GM23338 (cell line): ENCODE data around the gene MDH1B. TPM values are rescaled to one million over a fixed set of nuclear protein-coding genes. Genes with fewer than 3 reads are reported as not detected.

Experiments used
- ATAC-seq: fragments of 200-7000 bp; cut with Tn5 transposase; 3 replicates; pipeline ENCODE4 v1.9.1; 2020
- DNase-seq: peaks from one replicate; pipeline ENCODE4 v3.0.0-alpha.2; 2015; ENCODE audit warnings: low spot score
- H2AFZ ChIP-seq: fragments of 200-600 bp; sonication (generic); 2 replicates; pipeline ENCODE4 v1.8.0; 2016; ENCODE audit warnings: antibody characterized with exemption, mild to moderate bottlenecking, moderate library complexity
- H3F3A ChIP-seq: fragments of 200-600 bp; sonication (generic); replicated peaks from 2 replicates; pipeline ENCODE4 v1.8.0; 2017; ENCODE audit warnings: antibody characterized with exemption, mixed run types, low read depth
- H3K27ac ChIP-seq: fragments of 200-600 bp; sonication (generic); 2 replicates; pipeline ENCODE4 v1.6.1; 2016; ENCODE audit warnings: low read depth
- H3K27me3 ChIP-seq: fragments of 200-600 bp; sonication (generic); 2 replicates; pipeline ENCODE4 v1.8.0; 2016; ENCODE audit warnings: mild to moderate bottlenecking, mixed run types, moderate library complexity; ENCODE audit not compliant: insufficient read depth
- H3K36me3 ChIP-seq: fragments of 200-600 bp; sonication (generic); 2 replicates; pipeline ENCODE4 v1.8.0; 2016; ENCODE audit warnings: mild to moderate bottlenecking; ENCODE audit not compliant: insufficient read depth
- H3K4me1 ChIP-seq: fragments of 200-600 bp; sonication (generic); 2 replicates; pipeline ENCODE4 v1.8.0; 2016; ENCODE audit warnings: mild to moderate bottlenecking, moderate library complexity; ENCODE audit not compliant: insufficient read depth
- H3K4me2 ChIP-seq: fragments of 200-600 bp; sonication (generic); 2 replicates; pipeline ENCODE4 v1.7.1; 2017; ENCODE audit warnings: mixed run types
- H3K4me3 ChIP-seq: fragments of 200-600 bp; sonication (generic); 2 replicates; pipeline ENCODE4 v1.6.1; 2016; ENCODE audit warnings: mixed run types
- H3K79me2 ChIP-seq: fragments of 200-600 bp; sonication (generic); replicated peaks from 2 replicates; pipeline ENCODE4 v1.8.0; 2017; ENCODE audit warnings: mild to moderate bottlenecking; ENCODE audit not compliant: insufficient read depth
- H3K9me2 ChIP-seq: fragments of 200-600 bp; sonication (generic); 2 replicates; pipeline ENCODE4 v1.8.0; 2017; ENCODE audit not compliant: insufficient read depth
- H4K20me1 ChIP-seq: fragments of 200-600 bp; sonication (generic); replicated peaks from 2 replicates; pipeline ENCODE4 v1.8.0; 2017; ENCODE audit warnings: mild to moderate bottlenecking; ENCODE audit not compliant: insufficient read depth
- H3K27ac Mint-ChIP-seq: 2 replicates; pipeline ENCODE4 v1.8.0; 2020; ENCODE audit warnings: inconsistent platforms, mild to moderate bottlenecking, moderate library complexity, mixed read lengths
- H3K27me3 Mint-ChIP-seq: 3 replicates; pipeline ENCODE4 v1.8.0; 2022; ENCODE audit warnings: low read depth, mild to moderate bottlenecking, moderate library complexity, mixed read lengths, inconsistent platforms; ENCODE audit not compliant: insufficient read depth, poor library complexity
- H3K36me3 Mint-ChIP-seq: 3 replicates; pipeline ENCODE4 v1.8.0; 2021; ENCODE audit warnings: low read depth, mild to moderate bottlenecking, inconsistent platforms, moderate library complexity, mixed read lengths
- H3K4me1 Mint-ChIP-seq: 3 replicates; pipeline ENCODE4 v1.8.0; 2020; ENCODE audit warnings: mild to moderate bottlenecking, inconsistent platforms, mixed read lengths
- H3K4me3 Mint-ChIP-seq: 3 replicates; pipeline ENCODE4 v1.8.0; 2021; ENCODE audit warnings: moderate library complexity, mild to moderate bottlenecking, inconsistent platforms, mixed read lengths
- H3K9me3 Mint-ChIP-seq: 3 replicates; pipeline ENCODE4 v1.8.0; 2020; ENCODE audit warnings: moderate library complexity, mild to moderate bottlenecking, inconsistent platforms, mixed read lengths
- CREB1 ChIP-seq: fragments of 250-450 bp; sonication (Bioruptor Pico); IDR thresholded peaks from 2 replicates; pipeline ENCODE4 v1.5.0; 2020; ENCODE audit warnings: low read depth, mild to moderate bottlenecking, moderate library complexity
- EZH2 ChIP-seq: fragments of 200-600 bp; sonication (generic); IDR thresholded peaks from one replicate; pipeline ENCODE4 v1.8.0; 2017; ENCODE audit warnings: antibody characterized with exemption, mild to moderate bottlenecking, low read depth; ENCODE audit not compliant: unreplicated experiment
- EZH2phosphoT487 ChIP-seq: fragments of 200-600 bp; sonication (generic); IDR thresholded peaks from one replicate; pipeline ENCODE4 v1.8.1; 2018; ENCODE audit warnings: antibody characterized with exemption; ENCODE audit not compliant: unreplicated experiment
- JUNB ChIP-seq: IDR thresholded peaks from one replicate; pipeline ENCODE4 v1.6.1; 2016; ENCODE audit warnings: antibody characterized with exemption; ENCODE audit not compliant: unreplicated experiment
- NANOG ChIP-seq: IDR thresholded peaks from 2 replicates; pipeline ENCODE4 v1.6.1; 2016; ENCODE audit warnings: antibody characterized with exemption, borderline replicate concordance
- ZNF114 ChIP-seq: fragments of 250-450 bp; sonication (Bioruptor Pico); IDR thresholded peaks from 2 replicates; pipeline ENCODE4 v1.5.0; 2020; ENCODE audit warnings: mild to moderate bottlenecking, moderate library complexity
- ZNF331 ChIP-seq: fragments of 250-450 bp; sonication (Bioruptor Pico); IDR thresholded peaks from 2 replicates; pipeline ENCODE4 v1.5.0; 2020; ENCODE audit warnings: low read depth, mild to moderate bottlenecking, moderate library complexity
- polyA plus RNA-seq: library from polyadenylated mRNA; unstranded; fragments of >200 nt; fragmentation: Nextera tagmentation; extraction: Ambion mirVana; gene quantifications from 2 replicates; pipeline ENCODE4 v1.2.1, GENCODE V29; 2016
- total RNA-seq: library from RNA; depleted of rRNA; stranded (reverse); fragments of >200 nt; shearing (Covaris generic); gene quantifications from 2 replicates; pipeline ENCODE4 v1.2.3, GENCODE V29; 2014
- TF ChIP-seq, protein P1 (sequence below), 2 experiments: fragments of 200-600 bp in 1 of 2; sonication (generic) in 1 of 2; conservative IDR thresholded peaks; 2 replicates each; pipeline versions ENCODE4 v1.5.1 to v1.6.1; 2016 to 2017; ENCODE audit warnings: antibody characterized with exemption in 2 of 2, low read depth in 2 of 2, mild to moderate bottlenecking in 2 of 2, moderate library complexity in 1 of 2
- TF ChIP-seq, protein P2 (sequence below): IDR thresholded peaks from 2 replicates; pipeline ENCODE4 v1.6.1; 2016; ENCODE audit warnings: antibody characterized with exemption
- TF ChIP-seq, protein P3 (sequence below): IDR thresholded peaks from one replicate; pipeline ENCODE4 v1.6.1; 2018; ENCODE audit warnings: antibody characterized with exemption; ENCODE audit not compliant: unreplicated experiment
- TF ChIP-seq, protein P4 (sequence below): fragments of 250-450 bp; sonication (Bioruptor Pico); IDR thresholded peaks from 2 replicates; pipeline ENCODE4 v1.5.0; 2020; ENCODE audit warnings: mild to moderate bottlenecking, moderate library complexity

MDH1B gene
- total and polyA plus RNA-seq, 2 experiments from 2014 or later, result 1.7 to 1.8 TPM

DNA sequence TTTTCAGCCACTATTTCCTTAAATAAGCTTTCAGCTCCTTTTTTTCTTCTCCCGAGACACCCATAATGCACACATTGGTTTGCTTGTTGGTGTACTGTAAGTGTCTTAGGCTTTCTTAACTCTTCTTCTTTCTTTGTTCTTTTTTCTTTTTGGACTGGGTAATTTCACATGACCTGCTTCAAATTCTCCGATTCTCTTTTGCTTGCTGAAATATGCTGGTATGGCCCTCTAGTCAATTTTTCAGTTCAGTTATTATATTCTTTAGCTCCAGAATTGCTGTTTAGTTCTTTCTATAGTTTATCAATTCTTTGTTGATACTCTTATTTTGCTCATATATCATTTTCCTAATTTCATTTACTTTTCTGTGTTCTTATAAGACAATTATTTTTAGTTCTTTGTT lies 15.5 kb upstream of the MDH1B start (continued):
- TF ChIP-seq, protein P1, sequence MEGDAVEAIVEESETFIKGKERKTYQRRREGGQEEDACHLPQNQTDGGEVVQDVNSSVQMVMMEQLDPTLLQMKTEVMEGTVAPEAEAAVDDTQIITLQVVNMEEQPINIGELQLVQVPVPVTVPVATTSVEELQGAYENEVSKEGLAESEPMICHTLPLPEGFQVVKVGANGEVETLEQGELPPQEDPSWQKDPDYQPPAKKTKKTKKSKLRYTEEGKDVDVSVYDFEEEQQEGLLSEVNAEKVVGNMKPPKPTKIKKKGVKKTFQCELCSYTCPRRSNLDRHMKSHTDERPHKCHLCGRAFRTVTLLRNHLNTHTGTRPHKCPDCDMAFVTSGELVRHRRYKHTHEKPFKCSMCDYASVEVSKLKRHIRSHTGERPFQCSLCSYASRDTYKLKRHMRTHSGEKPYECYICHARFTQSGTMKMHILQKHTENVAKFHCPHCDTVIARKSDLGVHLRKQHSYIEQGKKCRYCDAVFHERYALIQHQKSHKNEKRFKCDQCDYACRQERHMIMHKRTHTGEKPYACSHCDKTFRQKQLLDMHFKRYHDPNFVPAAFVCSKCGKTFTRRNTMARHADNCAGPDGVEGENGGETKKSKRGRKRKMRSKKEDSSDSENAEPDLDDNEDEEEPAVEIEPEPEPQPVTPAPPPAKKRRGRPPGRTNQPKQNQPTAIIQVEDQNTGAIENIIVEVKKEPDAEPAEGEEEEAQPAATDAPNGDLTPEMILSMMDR (conservative IDR thresholded peaks at IDR 0.05; ENCODE audit: low read depth in 2 of 2), result no peak
- TF ChIP-seq EZH2 (no peak), ZNF114 (CRISPR knock-in tag) (no peak), EZH2phosphoT487 (no peak), ZNF331 (CRISPR knock-in tag) (no peak)
- TF ChIP-seq, protein P2, sequence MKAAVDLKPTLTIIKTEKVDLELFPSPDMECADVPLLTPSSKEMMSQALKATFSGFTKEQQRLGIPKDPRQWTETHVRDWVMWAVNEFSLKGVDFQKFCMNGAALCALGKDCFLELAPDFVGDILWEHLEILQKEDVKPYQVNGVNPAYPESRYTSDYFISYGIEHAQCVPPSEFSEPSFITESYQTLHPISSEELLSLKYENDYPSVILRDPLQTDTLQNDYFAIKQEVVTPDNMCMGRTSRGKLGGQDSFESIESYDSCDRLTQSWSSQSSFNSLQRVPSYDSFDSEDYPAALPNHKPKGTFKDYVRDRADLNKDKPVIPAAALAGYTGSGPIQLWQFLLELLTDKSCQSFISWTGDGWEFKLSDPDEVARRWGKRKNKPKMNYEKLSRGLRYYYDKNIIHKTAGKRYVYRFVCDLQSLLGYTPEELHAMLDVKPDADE, result no peak

DNA sequence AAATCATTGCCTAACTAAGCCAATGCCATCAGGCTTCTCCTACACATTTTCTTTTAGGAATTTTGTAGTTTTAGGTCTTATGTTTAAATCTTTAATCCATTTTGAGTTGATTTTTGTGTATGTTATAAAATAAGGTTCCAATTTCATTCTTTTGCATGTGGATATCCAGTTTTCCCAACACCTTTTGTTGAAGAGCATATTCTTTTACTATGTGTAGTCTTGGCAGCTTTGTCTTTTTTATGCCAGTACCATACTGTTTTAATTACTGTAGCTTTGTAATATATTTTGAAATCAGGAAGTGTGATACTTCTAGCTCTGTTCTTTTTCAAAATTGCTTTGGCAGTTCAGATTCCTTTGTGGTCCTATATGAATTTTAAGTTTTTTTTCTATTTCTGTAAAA lies 11.3 kb upstream of the MDH1B start:
- Mint-ChIP-seq H3K4me3 (no peak overlapping the region), H3K9me3 (no peaks in the 10 kb centered on the region), H3K36me3 (peaks cover 89% of the 10 kb centered on the region), H3K27ac (no peak overlapping the region), H3K4me1 (no peaks in the 10 kb centered on the region), H3K27me3 (no peaks in the 10 kb centered on the region)
- Histone ChIP-seq H3K4me3 (no peak overlapping the region), H3K27ac (no peak overlapping the region), H3K4me2 (no peak overlapping the region), H3K4me1 (no peaks in the 10 kb centered on the region), H2AFZ (no peak overlapping the region), H3K27me3 (no peaks in the 10 kb centered on the region), H3K79me2 (peaks cover 40% of the 10 kb centered on the region), H3K36me3 (peaks cover 44% of the 10 kb centered on the region), H4K20me1 (no peaks in the 10 kb centered on the region), H3K9me2 (no peaks in the 10 kb centered on the region), H3F3A (peaks cover 6% of the 10 kb centered on the region; the same call in 1 of the 2 replicates)
- TF ChIP-seq CREB1 (CRISPR knock-in tag) (no peak), NANOG (no peak), JUNB (no peak), ZNF114 (CRISPR knock-in tag) (no peak), ZNF331 (CRISPR knock-in tag) (no peak)
- TF ChIP-seq, protein P2, result no peak
- TF ChIP-seq, protein P3, sequence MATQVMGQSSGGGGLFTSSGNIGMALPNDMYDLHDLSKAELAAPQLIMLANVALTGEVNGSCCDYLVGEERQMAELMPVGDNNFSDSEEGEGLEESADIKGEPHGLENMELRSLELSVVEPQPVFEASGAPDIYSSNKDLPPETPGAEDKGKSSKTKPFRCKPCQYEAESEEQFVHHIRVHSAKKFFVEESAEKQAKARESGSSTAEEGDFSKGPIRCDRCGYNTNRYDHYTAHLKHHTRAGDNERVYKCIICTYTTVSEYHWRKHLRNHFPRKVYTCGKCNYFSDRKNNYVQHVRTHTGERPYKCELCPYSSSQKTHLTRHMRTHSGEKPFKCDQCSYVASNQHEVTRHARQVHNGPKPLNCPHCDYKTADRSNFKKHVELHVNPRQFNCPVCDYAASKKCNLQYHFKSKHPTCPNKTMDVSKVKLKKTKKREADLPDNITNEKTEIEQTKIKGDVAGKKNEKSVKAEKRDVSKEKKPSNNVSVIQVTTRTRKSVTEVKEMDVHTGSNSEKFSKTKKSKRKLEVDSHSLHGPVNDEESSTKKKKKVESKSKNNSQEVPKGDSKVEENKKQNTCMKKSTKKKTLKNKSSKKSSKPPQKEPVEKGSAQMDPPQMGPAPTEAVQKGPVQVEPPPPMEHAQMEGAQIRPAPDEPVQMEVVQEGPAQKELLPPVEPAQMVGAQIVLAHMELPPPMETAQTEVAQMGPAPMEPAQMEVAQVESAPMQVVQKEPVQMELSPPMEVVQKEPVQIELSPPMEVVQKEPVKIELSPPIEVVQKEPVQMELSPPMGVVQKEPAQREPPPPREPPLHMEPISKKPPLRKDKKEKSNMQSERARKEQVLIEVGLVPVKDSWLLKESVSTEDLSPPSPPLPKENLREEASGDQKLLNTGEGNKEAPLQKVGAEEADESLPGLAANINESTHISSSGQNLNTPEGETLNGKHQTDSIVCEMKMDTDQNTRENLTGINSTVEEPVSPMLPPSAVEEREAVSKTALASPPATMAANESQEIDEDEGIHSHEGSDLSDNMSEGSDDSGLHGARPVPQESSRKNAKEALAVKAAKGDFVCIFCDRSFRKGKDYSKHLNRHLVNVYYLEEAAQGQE, result no peak
- TF ChIP-seq, protein P4, sequence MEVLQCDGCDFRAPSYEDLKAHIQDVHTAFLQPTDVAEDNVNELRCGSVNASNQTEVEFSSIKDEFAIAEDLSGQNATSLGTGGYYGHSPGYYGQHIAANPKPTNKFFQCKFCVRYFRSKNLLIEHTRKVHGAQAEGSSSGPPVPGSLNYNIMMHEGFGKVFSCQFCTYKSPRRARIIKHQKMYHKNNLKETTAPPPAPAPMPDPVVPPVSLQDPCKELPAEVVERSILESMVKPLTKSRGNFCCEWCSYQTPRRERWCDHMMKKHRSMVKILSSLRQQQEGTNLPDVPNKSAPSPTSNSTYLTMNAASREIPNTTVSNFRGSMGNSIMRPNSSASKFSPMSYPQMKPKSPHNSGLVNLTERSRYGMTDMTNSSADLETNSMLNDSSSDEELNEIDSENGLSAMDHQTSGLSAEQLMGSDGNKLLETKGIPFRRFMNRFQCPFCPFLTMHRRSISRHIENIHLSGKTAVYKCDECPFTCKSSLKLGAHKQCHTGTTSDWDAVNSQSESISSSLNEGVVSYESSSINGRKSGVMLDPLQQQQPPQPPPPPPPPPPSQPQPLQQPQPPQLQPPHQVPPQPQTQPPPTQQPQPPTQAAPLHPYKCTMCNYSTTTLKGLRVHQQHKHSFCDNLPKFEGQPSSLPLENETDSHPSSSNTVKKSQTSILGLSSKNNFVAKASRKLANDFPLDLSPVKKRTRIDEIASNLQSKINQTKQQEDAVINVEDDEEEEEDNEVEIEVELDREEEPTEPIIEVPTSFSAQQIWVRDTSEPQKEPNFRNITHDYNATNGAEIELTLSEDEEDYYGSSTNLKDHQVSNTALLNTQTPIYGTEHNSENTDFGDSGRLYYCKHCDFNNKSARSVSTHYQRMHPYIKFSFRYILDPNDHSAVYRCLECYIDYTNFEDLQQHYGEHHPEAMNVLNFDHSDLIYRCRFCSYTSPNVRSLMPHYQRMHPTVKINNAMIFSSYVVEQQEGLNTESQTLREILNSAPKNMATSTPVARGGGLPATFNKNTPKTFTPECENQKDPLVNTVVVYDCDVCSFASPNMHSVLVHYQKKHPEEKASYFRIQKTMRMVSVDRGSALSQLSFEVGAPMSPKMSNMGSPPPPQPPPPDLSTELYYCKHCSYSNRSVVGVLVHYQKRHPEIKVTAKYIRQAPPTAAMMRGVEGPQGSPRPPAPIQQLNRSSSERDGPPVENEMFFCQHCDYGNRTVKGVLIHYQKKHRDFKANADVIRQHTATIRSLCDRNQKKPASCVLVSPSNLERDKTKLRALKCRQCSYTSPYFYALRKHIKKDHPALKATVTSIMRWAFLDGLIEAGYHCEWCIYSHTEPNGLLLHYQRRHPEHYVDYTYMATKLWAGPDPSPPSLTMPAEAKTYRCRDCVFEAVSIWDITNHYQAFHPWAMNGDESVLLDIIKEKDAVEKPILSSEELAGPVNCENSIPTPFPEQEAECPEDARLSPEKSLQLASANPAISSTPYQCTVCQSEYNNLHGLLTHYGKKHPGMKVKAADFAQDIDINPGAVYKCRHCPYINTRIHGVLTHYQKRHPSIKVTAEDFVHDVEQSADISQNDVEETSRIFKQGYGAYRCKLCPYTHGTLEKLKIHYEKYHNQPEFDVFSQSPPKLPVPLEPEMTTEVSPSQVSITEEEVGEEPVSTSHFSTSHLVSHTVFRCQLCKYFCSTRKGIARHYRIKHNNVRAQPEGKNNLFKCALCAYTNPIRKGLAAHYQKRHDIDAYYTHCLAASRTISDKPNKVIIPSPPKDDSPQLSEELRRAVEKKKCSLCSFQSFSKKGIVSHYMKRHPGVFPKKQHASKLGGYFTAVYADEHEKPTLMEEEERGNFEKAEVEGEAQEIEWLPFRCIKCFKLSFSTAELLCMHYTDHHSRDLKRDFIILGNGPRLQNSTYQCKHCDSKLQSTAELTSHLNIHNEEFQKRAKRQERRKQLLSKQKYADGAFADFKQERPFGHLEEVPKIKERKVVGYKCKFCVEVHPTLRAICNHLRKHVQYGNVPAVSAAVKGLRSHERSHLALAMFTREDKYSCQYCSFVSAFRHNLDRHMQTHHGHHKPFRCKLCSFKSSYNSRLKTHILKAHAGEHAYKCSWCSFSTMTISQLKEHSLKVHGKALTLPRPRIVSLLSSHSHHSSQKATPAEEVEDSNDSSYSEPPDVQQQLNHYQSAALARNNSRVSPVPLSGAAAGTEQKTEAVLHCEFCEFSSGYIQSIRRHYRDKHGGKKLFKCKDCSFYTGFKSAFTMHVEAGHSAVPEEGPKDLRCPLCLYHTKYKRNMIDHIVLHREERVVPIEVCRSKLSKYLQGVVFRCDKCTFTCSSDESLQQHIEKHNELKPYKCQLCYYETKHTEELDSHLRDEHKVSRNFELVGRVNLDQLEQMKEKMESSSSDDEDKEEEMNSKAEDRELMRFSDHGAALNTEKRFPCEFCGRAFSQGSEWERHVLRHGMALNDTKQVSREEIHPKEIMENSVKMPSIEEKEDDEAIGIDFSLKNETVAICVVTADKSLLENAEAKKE (CRISPR knock-in tag), result no peak
- ATAC-seq (no peak), DNase-seq (no peak)
